Activated CD4-positive, alpha-beta T cell treated with anti-CD3 and anti-CD28 coated beads for 36 hours (primary cell): ENCODE data around the gene CLEC4A. TPM values are rescaled to one million over a fixed set of nuclear protein-coding genes. Genes with fewer than 3 reads are reported as not detected.
"Not testable (repeated sequence)": the region's sequence is repeated elsewhere in the genome, so short reads cannot be mapped to it uniquely, and the experiment has no call there.

Experiments used
- ATAC-seq: fragments of 200-7000 bp; cut with Tn5 transposase; one replicate; pipeline ENCODE4 v1.10.0; 2021; ENCODE audit warnings: mild to moderate bottlenecking, moderate library complexity
- CTCF ChIA-PET: fragments of 350-600 bp; sonication (Branson Sonifier 250); formaldehyde crosslinking; loops from one replicate; lab custom pipeline; 2021; ENCODE audit warnings: antibody characterized with exemption; lab: Charles Lee
- POLR2A ChIA-PET: fragments of 350-600 bp; sonication (Branson Sonifier 250); formaldehyde crosslinking; loops from one replicate; lab custom pipeline; 2021; ENCODE audit warnings: antibody characterized with exemption, inconsistent platforms; lab: Charles Lee
- DNase-seq: peaks from one replicate; pipeline ENCODE4 v3.0.0-alpha.2; 2020
- H3K27ac Mint-ChIP-seq: one replicate; pipeline ENCODE4 v1.8.0; 2021; ENCODE audit warnings: mixed read lengths
- H3K27me3 Mint-ChIP-seq: one replicate; pipeline ENCODE4 v1.8.0; 2021; ENCODE audit warnings: mixed read lengths
- H3K36me3 Mint-ChIP-seq: one replicate; pipeline ENCODE4 v1.8.0; 2021; ENCODE audit warnings: low read depth, mixed read lengths
- H3K4me1 Mint-ChIP-seq: one replicate; pipeline ENCODE4 v1.8.0; 2021; ENCODE audit warnings: mixed read lengths
- H3K4me3 Mint-ChIP-seq: one replicate; pipeline ENCODE4 v1.8.0; 2021; ENCODE audit warnings: mild to moderate bottlenecking, moderate library complexity, mixed read lengths
- H3K9me3 Mint-ChIP-seq: one replicate; pipeline ENCODE4 v1.8.0; 2021; ENCODE audit warnings: low read depth, mixed read lengths
- intact Hi-C, 2 experiments: fragments of 100-400 bp; cut with DNase I in 1 of 2; cut with micrococcal nuclease in 1 of 2; formaldehyde crosslinking; loops; one replicate each; pipeline versions ENCODE4 v1.14.2 to v1.15.1; 2022 to 2024; cut with DNase I, micrococcal nuclease
- total RNA-seq, 2 experiments: library from RNA; stranded (reverse); gene quantifications; one replicate each; pipeline ENCODE4 v1.2.3, GENCODE V29; 2021

CLEC4A gene
- total RNA-seq, 2 experiments from 2014 or later: not detected

DNA sequence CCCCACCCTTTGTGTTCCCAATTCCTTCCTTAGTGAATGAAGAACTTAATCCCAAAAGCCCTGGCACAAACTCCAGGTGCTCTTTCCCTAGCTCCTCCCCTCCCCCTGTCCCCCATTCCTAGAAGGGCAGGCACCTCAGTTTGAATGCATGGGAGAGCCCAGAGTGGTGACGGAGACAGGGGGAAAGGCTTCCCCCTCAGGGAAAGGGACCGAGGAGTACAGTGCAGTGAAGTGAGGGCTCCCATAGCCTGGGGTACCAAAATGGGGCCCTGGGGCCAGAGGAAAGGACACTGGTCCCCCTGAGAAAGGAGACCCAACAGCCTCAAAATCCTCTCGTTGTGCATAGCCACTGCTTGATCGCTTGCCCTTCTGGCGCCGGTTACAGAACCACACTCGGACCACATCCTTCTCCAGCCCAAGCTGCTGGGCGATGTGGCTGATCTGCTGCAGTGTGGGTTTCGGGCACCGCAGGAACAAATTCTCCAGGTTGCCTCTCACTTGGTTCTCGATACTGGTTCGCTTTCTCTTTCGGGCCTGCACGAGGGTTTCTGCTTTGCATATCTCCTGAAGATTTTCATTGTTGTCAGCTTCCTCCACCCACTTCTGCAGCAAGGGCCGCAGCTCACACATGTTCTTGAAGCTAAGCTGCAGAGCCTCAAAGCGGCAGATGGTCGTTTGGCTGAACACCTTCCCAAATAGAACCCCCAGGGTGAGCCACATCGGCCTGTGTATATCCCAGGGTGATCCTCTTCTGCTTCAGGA is 10.4 kb downstream of the CLEC4A start:
- peak; percentile 7 for DNase-seq
- H3K4me1 Mint-ChIP-seq, H3K36me3 Mint-ChIP-seq, H3K9me3 Mint-ChIP-seq, intact Hi-C loops, H3K27ac Mint-ChIP-seq, POLR2A ChIA-PET, H3K27me3 Mint-ChIP-seq, ATAC-seq, H3K4me3 Mint-ChIP-seq: not testable (repeated sequence)
- CTCF ChIA-PET: interaction anchor here (0.6 kb wide), 1 partner anchor 1026 kb away, joined by 3 read pairs; no protein-coding TSS in a partner anchor

DNA sequence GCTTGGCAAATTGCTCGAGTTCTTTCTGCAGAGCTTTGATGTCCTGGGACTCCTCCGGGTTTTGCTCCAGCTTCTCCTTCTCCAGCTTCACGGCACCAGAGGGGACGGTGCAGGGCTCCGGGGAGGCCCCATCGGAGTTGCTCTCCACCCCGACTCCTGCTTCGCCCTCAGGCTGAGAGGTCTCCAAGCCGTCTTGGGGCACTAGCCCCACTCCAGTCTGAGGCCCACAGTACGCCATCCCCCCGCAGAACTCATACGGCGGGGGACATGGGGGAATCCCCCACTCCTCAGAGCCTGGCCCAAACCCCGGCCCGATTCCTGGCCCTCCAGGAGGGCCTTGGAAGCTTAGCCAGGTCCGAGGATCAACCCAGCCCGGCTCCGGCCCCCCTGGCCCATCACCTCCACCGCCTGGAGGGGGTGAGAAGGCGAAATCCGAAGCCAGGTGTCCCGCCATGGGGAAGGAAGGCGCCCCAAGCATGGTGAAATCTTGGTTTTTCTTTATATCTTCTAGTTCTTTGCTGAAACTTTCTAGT is 11.0 kb downstream of the CLEC4A start:
- ATAC-seq, POLR2A ChIA-PET, H3K9me3 Mint-ChIP-seq, intact Hi-C loops, H3K27ac Mint-ChIP-seq, H3K4me3 Mint-ChIP-seq, H3K4me1 Mint-ChIP-seq, H3K27me3 Mint-ChIP-seq, H3K36me3 Mint-ChIP-seq, DNase-seq: not testable (repeated sequence)
- CTCF ChIA-PET: interaction anchor here (0.6 kb wide), 1 partner anchor 84 kb away, joined by 3 read pairs; no protein-coding TSS in a partner anchor

DNA sequence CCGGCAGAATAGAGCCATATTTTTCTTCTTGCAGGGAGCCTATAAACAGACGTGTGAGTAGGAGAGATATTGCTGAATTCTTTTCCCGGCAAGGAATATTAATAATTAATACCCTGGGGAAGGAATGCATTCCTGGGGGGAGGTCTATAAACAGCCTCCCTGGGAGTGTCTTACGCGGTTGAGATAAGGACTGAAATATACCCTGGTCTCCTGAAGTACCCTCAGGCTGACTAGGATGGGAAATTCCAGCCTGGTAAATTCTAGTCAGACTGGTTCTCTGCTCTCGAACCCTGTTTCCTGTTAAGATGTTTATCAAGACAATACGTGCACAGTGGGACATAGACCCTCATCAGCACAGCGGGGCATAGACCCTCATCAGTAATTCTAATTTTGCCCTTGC is 18.2 kb downstream of the CLEC4A start:
- POLR2A ChIA-PET, H3K4me3 Mint-ChIP-seq, ATAC-seq, DNase-seq, H3K27ac Mint-ChIP-seq, H3K27me3 Mint-ChIP-seq, H3K4me1 Mint-ChIP-seq, intact Hi-C loops: not testable (repeated sequence)
- Mint-ChIP-seq H3K36me3 (peaks cover 22% of the 10 kb centered on the region), H3K9me3 (peaks cover 10% of the 10 kb centered on the region)
- CTCF ChIA-PET: interaction anchor here (0.7 kb wide), 1 partner anchor 33 kb away, joined by 3 read pairs; no protein-coding TSS in a partner anchor

GRCh38 chr12:8143261-8143660 is 19.8 kb downstream of the CLEC4A start:
- POLR2A ChIA-PET: no interaction called here
- Mint-ChIP-seq H3K4me3 (no peak overlapping the region), H3K4me1 (no peaks in the 10 kb centered on the region), H3K27ac (no peak overlapping the region), H3K27me3 (peaks cover 2% of the 10 kb centered on the region), H3K36me3 (peaks cover 18% of the 10 kb centered on the region), H3K9me3 (peaks cover 10% of the 10 kb centered on the region)
- intact Hi-C loops: no loop called here
- CTCF ChIA-PET: interaction anchor here (0.5 to 0.8 kb wide), 2 partner anchors 88 to 494 kb away, joined by 3 read pairs; no protein-coding TSS in a partner anchor
- ATAC-seq: no peak
- no peak for DNase-seq

- CTCF ChIA-PET: no interaction called here
- peaks cover 13% of the 10 kb centered on the region for H3K36me3 Mint-ChIP-seq
- intact Hi-C loops: no loop called here
- no peaks in the 10 kb centered on the region for H3K4me1 Mint-ChIP-seq
- H3K27me3 Mint-ChIP-seq: peaks cover 2% of the 10 kb centered on the region
- H3K27ac Mint-ChIP-seq: no peak overlapping the region
- peaks cover 10% of the 10 kb centered on the region for H3K9me3 Mint-ChIP-seq
- H3K4me3 Mint-ChIP-seq: no peak overlapping the region
- ATAC-seq (no peak), DNase-seq (no peak)
- POLR2A ChIA-PET: no interaction called here
These were observed 22.5 kb downstream of the CLEC4A start for GRCh38 chr12:8145754-8146441.

- intact Hi-C loops: no loop called here
- no peak overlapping the region for H3K4me3 Mint-ChIP-seq
- H3K4me1 Mint-ChIP-seq: no peaks in the 10 kb centered on the region
- peaks cover 9% of the 10 kb centered on the region for H3K9me3 Mint-ChIP-seq
- no peak overlapping the region for H3K27ac Mint-ChIP-seq
- DNase-seq (no peak), ATAC-seq (no peak)
- peaks cover 9% of the 10 kb centered on the region for H3K36me3 Mint-ChIP-seq
- ChIA-PET CTCF (no interaction called here), POLR2A (no interaction called here)
- H3K27me3 Mint-ChIP-seq: peaks cover 2% of the 10 kb centered on the region
These were observed 23.0 kb downstream of the CLEC4A start for GRCh38 chr12:8146442-8146771.

- peaks cover 4% of the 10 kb centered on the region for H3K27me3 Mint-ChIP-seq
These were observed 31.1 kb downstream of the CLEC4A start for GRCh38 chr12:8154526-8154925.

GRCh38 chr12:8156416-8156815 is 33.0 kb downstream of the CLEC4A start:
- Mint-ChIP-seq H3K4me3 (no peak overlapping the region), H3K4me1 (peaks cover 28% of the 10 kb centered on the region), H3K36me3 (no peaks in the 10 kb centered on the region), H3K9me3 (no peaks in the 10 kb centered on the region), H3K27ac (no peak overlapping the region), H3K27me3 (peaks cover 4% of the 10 kb centered on the region)
- DNase-seq: no peak
- ATAC-seq: no peak
- ChIA-PET CTCF (interaction anchor here (0.7 kb wide), 1 partner anchor 16 kb away, joined by 4 read pairs; no protein-coding TSS in a partner anchor), POLR2A (interaction anchor here (0.6 kb wide), 1 partner anchor 118 kb away, joined by 3 read pairs; no protein-coding TSS in a partner anchor)
- intact Hi-C loops: no loop called here

More at GRCh38 chr12:8154526-8154925, 31.1 kb downstream of the CLEC4A start:
- Mint-ChIP-seq H3K4me3 (no peak overlapping the region), H3K27ac (peak overlapping the region; percentile 17), H3K9me3 (no peaks in the 10 kb centered on the region), H3K36me3 (no peaks in the 10 kb centered on the region), H3K4me1 (peaks cover 28% of the 10 kb centered on the region)
- ATAC-seq (no peak), DNase-seq (no peak)
- ChIA-PET POLR2A (no interaction called here), CTCF (interaction anchor here (1.0 to 1.4 kb wide), 2 partner anchors 9 to 45 kb away, joined by 3 to 7 read pairs; no protein-coding TSS in a partner anchor)
- intact Hi-C loops: no loop called here

DNA sequence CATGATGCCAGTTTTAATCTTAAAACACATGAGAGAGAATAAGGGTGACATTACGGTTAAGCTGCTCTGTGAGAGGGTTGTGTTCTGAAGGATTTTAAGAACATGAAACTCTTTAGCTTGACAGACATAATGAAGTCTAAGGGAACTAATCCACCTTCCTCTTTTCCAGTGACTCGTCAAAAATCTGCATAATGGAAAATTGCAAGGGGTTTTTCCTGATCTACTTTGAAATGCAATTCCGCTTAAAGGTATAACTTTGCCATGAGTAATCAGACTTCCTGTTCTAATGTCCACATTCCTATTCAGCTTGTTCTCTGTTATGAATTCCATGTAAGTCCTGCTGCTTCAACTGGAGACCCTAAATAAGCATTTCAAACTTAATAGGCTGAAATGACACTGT is 33.4 kb downstream of the CLEC4A start, which contains the start of gene ZNF705A:
TSS of gene ZNF705A (plus strand) at position 171 of the 400 bp plus-strand sequence. CDS start 15,611 bp downstream, outside the sequence.
- intact Hi-C loops: no loop called here
- no peak within 1 kb of the TSS for H3K27ac Mint-ChIP-seq
- peaks cover 3% of the 10 kb centered on the region for H3K27me3 Mint-ChIP-seq
- H3K4me3 Mint-ChIP-seq: no peak within 1 kb of the TSS
- ATAC-seq (no peak), DNase-seq (no peak)
- no peaks in the 10 kb centered on the region for H3K9me3 Mint-ChIP-seq
- H3K4me1 Mint-ChIP-seq: peaks cover 28% of the 10 kb centered on the region
- CTCF ChIA-PET: interaction anchor here (0.7 kb wide), 1 partner anchor 17 kb away, joined by 4 read pairs; no protein-coding TSS in a partner anchor
- POLR2A ChIA-PET: interaction anchor here (0.6 kb wide), 1 partner anchor 118 kb away, joined by 3 read pairs; no protein-coding TSS in a partner anchor
- no peaks in the 10 kb centered on the region for H3K36me3 Mint-ChIP-seq

DNA sequence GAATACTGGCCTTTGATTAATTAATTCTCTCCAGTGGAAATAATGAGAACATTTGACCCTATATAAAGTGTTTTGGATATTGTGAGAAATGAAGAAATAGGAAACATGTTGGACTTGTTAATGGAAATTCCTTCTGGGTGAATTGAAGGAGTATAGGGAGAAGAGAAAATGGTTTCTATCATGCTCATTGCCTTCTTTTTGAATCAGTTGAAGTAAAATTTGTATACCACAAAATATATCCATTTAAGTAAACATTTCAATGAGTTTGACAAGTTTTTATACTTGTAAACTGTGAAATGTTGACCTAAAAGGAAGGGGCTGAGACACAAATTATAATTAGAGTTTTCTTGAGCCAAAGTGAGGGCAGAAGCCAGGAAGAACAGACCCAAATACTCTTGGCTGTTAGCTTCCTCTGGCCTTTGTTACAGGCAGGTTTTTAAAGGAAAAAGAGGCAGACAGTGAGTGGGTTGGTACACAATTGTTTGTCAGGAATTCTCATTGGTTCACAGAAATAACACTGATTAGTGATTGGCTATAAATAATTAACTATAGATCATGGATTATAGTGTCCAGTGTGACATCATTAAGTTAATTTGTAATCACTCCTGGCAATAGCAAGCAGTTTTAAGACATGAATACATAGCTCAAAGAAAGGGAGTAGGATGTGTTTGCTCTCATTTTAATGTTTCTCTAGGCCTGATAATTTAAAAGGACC is 34.2 kb downstream of the CLEC4A start:
- no peaks in the 10 kb centered on the region for H3K9me3 Mint-ChIP-seq
- H3K4me3 Mint-ChIP-seq: no peak overlapping the region
- no peak for DNase-seq
- intact Hi-C loops: no loop called here
- ChIA-PET CTCF (interaction anchor here (0.7 kb wide), 1 partner anchor 49 kb away, joined by 3 read pairs; no protein-coding TSS in a partner anchor), POLR2A (no interaction called here)
- H3K27me3 Mint-ChIP-seq: no peaks in the 10 kb centered on the region
- no peak for ATAC-seq
- H3K4me1 Mint-ChIP-seq: peaks cover 28% of the 10 kb centered on the region
- no peak overlapping the region for H3K27ac Mint-ChIP-seq
- H3K36me3 Mint-ChIP-seq: no peaks in the 10 kb centered on the region

DNA sequence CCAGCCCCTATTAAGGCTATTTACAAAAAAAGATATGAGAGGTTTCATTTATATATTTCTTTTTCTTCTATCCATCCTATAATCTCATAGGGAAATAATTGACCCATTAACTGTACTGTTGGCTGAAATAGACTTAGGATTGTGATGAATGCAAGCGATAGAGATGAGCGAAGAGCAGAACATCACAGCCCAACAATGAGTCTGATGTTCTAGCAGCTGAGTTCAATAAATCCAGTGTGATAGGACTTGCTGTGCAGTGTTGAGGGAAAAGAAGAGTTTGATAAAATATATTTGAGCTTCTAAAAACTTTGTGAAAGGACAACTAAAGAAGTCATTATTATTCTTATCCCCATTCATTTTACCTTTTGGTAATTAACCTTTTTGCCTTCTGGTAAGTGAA is 49.5 kb downstream of the CLEC4A start:
- H3K4me3 Mint-ChIP-seq, H3K27ac Mint-ChIP-seq, DNase-seq, POLR2A ChIA-PET, intact Hi-C loops, H3K36me3 Mint-ChIP-seq, H3K27me3 Mint-ChIP-seq, ATAC-seq, H3K4me1 Mint-ChIP-seq, CTCF ChIA-PET, H3K9me3 Mint-ChIP-seq: not testable (repeated sequence)
